Activated effector memory CD4-positive, alpha-beta T cell treated with anti-CD3 and anti-CD28 coated beads, Interleukin-2, amount 50 U/mL, for 16 hours (primary cell): ENCODE data around the gene ACOT13.
A peak's percentile ranks its signal among the peaks of the same experiment; 100 is the strongest.
"Not testable (repeated sequence)": the region's sequence is repeated elsewhere in the genome, so short reads cannot be mapped to it uniquely, and the experiment has no call there.

ENCODE experiments used
- DNase-seq: peaks from one replicate; pipeline ENCODE4 v3.0.0-alpha.2; 2020

ACOT13 gene

DNA sequence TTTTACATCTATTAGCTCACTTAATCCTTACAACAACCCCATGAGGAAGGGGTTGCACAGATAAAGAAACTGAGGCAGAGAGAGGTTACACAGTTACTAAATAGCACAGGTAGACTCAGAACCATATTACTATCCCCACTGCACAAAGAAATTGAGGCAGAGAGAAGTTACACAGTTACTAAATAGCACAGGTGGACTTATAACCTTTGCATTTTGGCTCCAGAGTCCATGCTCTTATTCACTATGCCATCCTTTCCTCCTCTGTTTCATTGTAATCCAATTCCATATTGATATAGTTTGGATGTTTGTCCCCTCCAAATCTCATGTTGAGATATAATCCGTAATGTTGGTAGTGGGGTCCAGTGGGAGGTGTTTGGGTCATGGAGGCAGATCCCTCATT, 3.7 kb upstream of the ACOT13 start:
- no peak for DNase-seq

DNA sequence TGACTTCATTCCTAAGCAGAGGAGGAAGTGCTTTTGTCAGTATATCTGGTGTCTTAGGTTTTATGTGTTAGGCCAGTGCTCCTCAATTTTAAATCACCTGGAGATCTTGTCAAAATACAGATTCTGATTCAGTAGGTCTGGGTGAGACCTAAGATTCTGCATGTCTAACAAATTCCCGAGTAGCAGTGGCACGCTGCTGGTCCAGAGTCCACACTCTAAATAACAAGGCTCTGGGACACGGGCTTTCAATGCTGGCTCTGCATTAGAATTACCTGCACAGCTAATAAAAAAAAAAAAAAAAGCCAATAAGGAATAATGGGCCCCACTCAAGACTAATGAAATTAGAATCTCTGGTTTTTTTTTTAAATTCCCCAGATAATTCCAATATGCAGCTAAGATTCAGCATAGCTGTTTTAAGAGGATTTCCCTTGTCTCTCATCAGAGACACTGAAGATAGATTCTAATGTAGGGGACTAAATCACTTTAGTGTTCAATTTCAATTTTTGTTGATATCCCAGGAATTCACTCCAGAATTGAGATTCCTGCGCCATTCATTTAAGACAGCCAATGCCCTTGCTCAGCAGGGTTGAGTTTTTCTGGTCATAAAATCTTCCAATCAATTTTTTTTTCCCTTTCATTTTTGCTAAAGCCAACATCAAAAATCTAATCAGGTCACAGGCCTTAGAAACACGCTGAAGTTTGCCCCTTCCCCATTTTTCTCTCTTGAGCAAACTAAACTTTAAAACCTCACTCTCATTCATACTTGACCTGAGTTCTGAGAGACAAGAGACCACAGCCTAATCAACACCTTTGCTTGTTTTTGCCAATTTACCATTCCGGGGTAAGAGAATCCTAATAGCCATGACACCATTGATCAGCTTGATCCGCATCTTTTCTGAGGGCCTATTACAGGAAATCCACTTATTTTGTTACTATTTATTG, 2.6 kb upstream of the ACOT13 start:
- no peak for DNase-seq

DNA sequence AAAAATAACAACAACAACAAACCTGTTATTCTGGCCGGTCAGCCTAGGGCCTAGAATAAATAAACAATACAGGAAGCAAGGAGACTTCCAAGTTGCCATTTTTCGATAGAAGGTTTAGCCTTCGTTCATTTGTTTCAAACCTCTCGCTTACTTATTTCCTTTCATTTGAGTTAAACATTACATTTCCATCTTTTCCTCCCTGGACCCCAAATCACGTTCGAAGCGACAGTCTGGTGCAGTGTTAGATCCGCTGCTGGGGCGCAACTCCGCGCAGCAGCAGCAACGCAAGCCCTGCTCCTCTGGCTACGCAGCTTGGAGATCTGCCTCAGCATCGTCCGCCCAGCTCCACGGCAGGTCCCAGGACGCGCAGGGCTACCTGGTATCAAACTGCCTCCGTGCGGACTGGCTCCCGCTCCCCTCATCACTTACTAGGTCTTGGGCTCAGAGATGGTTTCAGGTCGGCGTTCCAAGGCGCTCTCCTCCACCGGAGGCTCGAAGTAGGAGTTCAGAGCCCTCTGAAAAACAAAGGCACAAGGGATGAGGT, 708 bp upstream of the ACOT13 start:
- DNase-seq: peak; percentile 82

DNA sequence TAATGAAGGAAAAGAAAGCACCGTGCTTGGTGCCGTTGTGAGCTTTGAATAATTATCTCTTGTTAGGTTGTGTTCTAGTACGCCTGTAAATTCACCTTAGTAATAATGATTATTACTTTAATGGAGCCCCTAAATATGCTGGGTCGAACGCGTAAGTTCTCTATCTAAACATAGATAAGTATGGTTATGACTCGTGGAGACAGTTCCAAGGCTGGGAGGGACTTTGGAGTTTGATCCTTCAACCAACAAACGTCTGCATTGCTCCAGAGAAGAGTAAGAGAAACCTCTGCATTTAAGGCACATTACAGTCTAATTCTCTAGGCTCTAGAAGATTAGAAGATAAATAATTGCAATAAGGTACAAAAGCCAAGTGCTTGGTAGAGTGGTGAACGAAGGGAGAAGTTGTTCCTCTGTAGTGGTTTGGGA, 514 bp downstream of the ACOT13 start:
- no peak for DNase-seq

DNA sequence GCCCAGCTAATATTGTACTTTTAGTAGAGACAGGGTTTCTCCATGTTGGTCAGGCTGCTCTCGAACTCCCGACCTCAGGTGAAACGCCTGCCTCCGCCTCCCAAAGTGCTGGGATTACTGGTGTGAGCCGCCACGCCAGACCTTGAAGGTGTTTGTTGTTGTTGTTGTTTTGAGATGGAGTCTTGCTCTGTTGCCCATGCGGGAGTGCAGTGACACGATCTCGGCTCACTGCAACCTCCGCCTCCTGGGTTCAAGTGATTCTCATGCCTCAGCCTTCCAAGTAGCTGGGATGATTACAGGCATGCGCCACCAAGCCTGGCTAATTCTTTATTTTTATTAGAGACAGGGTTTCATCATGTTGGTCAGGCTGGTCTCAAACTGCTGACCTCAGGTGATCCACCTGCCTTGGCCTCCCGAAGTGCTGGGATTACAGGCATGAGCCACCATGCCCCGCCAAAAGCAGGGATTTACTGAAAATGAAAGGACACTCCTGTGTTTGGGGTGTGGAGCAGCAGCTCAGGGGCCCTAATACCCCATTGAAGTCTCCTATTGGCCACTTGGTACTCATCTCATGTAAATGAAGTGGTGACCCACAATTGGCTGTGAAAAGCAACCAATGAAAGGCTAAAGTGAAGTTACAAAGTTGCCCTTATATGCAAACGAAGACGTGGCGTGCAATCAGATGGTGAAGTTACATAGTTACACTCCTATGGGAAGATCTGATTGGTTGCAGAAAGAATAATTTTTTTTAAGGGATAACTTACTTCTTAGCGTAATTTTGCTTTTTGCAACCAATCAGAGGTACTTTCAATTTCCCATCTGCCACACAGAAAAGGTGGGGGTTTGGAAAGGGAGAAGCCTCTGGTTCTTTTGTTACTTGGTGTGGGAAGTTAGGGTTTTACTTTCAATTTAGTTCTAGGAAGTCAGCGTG, 1.5 kb downstream of the ACOT13 start:
- not testable (repeated sequence) for DNase-seq

DNA sequence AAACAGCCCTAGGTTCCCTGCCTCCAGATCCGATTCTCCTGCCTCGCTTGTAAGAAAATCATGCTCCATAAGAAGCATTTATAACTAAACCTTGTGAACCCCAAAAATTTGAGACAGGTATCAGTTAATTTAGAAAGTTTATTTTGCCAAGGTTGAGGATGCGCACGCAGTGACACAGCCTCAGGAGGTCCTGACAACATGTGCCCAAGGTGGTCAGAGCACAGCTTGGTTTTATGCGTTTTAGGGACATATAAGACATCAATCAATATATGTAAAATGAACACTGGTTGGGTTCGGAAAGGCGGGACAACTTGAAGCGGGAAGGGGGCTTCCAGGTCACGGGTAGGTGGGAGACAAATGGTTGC, 2.1 kb downstream of the ACOT13 start:
- DNase-seq: no peak

DNA sequence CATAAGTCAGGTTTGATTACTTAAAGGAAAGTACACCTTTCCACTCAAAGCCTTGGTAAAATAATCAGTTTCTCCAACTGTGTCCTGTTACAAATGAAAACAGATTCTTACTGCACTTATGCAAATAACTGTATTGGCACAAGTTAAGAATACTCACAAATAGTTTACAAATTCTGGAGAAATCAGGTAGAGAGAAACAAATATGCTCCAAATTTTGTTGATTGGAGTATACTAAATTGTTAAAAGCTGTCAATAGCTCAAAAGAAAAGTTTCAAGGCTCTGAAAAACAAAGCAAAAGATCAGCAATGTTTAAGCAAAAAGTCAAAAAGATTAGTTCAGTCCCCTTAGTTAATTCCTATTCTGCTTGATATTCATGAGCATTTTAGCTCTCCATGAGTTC, 3.6 kb downstream of the ACOT13 start:
- not testable (repeated sequence) for DNase-seq

DNA sequence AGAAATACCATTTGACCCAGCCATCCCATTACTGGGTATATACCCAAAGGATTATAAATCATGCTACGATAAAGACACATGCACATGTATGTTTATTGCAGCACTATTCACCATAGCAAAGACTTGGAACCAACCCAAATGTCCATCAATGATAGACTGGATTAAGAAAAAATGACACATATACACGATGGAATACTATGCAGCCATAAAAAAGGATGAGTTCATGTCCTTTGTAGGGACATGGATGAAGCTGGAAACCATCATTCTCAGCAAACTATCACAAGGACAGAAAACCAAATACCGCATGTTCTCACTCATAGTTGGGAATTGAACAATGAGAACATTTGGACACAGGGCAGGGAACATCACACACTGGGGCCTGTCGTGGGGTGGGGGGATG, 4.2 kb downstream of the ACOT13 start:
- not testable (repeated sequence) for DNase-seq

DNA sequence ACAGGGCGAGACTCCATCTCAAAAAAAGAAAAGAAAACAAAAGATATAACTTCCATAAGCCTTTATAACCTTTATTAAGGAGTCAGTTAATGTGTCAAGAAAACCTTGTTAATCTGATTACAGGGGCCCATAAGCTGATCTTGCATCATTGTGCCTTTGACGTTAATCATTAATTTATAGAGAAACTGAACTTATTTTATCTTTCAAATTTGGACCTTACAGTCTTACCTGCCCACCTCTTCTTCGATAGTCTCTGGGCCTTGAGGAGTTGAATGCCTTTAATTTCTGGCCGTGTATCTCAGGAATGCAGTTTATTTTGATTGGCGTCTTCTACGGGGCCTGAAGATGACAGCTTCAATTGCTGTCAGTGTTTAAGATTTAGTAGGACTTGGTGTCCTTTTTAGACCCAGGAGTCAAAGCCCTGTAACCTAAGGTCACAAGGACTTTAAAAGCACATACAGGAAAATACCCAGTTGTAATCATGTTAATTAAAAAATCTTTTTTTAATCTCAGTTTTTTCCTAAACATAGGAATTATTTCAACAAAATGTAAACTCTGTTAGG, 5.8 kb downstream of the ACOT13 start:
- DNase-seq: no peak

DNA sequence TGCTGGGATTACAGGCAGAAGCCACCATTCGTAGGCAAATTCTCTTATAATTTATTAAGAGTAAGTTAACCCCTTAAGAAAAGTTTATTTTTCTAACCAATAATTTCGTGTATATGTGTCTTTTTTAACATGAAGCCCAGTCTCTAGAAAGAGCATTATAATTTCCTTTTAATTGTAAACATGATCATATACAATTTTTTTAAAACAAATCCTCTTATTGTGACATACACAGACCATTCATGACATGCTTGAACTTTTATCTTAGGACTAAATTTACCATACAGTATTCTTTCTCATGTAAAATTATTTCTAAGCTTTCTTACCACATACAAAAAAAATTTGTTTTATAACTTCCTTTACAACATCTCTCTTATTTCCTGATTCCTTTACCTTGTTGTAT, 6.7 kb downstream of the ACOT13 start:
- DNase-seq: no peak

DNA sequence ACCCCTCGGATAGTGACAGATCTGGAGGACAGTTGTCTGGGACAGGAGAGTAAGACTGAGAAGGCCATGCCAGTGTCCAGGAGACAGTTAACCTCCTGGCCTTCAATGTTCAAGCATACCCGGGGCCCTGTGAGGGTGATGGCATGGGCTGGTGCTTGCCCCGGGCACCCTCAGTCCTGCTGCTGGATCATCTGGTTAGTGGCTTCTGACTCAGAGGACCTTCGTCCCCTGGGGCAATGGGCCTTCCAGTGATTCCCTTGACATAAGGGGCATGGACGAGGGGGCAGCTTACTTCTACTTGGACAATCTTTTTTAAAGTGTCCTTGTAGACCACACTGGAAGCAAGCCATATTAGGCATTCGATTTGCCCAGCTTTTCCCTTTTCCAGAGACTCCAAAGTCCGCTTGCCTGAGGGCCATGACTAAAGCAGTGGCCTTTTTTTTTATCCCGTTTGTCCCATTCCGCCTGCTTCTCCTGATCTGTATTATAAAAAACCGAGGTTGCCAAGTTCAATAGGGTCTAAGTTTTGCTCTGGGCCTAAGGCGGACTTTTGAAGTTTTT, 12.0 kb downstream of the ACOT13 start:
- DNase-seq: not testable (repeated sequence)

DNA sequence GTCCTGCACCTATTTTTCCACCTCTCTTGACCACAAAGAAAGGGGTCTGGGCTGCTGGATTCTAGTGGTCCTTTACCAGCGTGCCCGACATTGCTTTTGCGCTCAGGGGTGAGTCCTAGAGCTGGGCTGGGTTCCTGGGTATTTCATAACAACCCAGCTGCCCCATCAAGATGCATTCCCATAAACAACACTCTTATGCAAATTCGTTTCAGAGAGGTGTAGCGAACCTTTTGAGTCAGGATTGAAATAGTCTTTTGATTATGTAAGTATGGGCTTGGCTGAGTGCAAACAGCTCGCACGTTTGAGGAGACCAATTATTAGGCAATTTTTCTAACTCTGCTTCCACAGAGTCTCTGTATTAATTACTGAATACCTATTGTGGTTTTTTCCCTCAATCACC, 13.7 kb downstream of the ACOT13 start:
- DNase-seq: no peak

DNA sequence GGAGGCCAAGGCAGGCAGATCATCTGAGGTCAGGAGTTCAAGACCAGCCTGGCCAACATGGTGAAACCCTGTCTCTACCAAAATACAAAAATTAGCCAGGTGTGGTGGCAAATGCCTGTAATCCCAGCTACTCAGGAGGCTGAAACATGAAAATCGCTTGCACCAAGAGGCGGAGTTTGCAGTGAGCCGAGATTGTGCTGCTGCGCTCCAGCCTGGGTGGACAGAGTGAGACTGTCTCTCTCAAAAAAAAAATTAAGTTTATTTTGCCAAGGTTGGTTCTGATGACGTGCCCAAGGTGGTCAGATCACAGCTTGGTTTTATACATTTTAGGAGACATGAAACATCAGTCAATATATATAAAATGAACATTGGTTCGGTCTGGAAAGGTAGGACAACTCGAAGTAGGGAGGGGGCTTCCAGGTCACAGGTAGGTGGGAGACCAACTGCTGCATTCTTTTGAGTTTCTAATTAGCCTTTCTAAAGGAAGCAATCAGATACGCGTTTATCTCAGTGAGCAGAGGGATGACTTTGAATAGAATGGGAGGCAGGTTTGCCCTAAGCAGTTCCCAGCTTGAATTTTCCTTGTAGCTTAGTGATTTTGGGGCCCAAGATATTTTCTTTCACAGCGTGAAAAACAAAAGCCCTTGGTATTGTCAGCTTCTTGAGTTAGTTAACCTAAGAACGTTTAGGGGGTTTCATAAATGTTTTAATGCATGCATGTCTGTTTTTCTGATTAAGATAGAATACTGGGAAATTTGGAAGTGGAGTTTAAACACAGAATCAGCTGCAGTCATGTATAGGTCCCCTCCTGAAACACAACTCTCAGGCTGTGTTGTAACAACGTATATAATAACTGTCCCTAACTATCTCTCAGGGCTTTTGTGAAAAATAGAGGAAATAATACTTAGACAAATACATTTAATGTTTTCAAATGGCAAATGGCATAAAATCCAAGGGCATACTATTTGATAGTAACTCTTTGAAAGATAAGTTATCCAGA, 16.7 kb downstream of the ACOT13 start:
- DNase-seq: no peak

DNA sequence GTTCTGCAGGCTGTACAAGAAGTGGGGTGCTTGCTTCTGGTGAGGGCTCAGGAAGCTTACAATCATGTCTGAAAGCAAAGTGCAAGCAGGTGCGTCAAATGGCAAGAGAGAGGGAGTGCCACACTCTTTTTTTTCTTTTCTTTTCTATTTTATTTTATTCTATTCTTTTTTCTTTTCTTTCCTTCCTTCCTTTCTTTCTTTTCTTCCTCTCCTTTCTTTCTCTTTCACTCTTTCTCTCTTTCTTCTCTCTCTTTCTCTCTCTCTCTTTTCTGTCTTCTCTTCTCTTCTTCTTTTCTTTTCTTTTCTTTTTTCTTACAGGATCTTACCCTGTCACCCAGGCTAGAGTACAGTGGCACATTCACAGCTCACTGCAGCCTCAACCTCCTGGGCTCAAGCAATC, 19.5 kb downstream of the ACOT13 start:
- no peak for DNase-seq

DNA sequence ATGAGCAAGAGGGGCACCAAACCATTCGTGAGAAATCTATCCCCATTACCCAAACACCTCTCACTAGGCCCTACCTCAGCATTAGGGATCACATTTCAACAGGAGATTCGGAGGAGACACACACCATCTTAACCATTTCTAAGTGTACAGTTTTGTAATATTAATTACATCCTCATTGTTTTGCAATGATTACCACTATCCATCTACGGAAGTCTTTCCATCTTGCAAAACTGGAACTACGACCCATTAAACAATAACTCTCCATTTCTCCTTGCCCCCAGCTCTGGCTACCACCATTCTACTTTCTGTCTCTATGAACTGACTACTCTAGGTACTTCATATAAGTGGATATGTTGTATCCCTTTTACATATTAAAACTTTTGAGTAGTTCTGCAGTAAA, 20.1 kb downstream of the ACOT13 start:
- no peak for DNase-seq

DNA sequence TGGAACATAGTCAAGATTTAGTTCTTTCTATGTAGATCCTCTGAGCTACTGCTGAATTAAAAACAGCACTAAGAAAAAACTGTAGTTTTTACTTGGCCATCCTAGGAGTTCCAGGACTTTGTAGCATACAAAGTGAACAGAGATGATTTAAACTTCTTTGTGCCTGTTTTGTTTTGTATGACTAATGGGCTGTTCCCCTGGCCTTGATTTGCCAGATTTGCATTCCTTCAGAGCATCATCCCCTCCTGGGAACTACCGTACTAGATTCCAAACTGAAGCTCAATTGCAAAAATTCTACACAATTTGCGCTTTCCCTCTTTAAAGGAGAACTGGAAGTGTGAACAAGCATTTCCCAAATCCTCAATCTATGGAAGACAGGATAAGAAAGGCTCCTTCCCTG, 23.1 kb downstream of the ACOT13 start:
- DNase-seq: no peak

DNA sequence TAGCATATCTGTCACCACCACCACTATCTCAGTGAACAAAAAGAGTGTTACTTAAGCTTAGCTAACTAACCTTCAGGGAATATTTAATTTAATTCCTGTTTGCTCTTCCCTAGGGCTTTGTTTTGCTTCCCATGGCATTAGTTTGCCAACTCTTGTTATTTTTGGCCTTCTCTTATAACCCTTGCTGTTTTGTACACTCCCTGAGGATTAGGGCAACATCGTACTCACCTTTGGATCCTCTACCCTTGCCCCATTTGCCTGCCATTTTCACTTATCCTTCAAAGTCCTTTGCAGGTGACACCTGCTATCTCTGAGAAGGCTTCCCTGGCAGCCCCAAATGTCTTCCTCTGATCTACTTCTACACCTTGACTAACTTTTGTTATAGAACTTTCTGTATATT, 23.7 kb downstream of the ACOT13 start:
- DNase-seq: no peak

DNA sequence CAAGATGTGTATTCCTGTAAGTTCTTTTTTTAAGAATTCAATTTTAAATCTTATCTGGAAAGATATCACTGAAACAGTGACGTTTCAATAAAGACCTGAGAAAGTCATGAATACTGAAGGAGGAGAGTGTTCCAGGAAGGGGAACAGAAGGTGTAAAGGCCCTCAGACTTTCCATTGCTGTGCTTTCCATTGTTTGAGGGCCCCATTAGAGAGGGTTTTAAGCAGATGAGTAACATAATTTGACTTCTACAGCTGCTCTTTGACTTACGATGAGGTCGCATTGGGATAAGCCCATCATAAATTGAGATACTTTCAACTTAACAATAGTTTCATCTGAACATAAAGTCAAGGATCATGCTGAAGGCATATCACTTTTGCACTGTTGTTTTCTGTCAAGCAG, 24.7 kb downstream of the ACOT13 start:
- DNase-seq: no peak

DNA sequence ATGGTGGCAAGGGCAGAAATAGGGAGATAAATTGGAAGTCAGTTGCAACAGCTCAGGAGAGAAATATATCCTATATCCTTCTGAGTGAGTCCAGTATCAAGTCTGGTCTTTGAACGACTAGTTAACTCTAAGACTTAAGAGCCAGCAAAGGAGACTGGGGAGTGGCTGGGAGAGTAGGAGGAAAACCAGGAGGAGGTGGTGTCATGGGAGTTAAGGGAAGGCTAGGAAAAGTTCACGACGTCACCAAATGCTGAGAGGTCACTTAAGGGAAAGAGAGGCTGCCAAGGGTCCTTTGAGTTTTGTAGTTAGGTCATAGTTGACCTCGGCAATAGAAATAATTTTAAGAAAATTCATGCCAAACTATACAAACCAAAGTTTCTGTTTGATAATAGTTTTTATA, 25.1 kb downstream of the ACOT13 start:
- no peak for DNase-seq

DNA sequence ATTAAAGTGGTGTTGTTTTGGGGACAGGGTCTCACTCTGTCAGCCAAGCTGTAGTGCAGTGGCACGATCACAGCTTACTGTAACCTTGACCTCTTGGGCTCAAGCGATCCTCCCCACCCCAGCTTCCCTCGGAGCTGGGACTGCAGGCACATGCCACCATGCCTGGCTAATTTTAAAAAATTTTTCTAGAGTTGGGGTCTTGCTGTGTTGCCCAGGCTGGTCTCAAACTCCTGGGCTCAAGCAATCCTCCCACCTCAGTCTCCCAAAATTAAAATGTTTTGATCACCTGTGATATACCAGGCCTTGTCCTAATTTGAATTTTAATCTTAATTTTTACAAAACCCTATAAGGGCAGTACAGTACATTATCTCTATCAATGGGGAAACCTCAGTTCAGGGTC, 25.5 kb downstream of the ACOT13 start:
- DNase-seq: no peak

DNA sequence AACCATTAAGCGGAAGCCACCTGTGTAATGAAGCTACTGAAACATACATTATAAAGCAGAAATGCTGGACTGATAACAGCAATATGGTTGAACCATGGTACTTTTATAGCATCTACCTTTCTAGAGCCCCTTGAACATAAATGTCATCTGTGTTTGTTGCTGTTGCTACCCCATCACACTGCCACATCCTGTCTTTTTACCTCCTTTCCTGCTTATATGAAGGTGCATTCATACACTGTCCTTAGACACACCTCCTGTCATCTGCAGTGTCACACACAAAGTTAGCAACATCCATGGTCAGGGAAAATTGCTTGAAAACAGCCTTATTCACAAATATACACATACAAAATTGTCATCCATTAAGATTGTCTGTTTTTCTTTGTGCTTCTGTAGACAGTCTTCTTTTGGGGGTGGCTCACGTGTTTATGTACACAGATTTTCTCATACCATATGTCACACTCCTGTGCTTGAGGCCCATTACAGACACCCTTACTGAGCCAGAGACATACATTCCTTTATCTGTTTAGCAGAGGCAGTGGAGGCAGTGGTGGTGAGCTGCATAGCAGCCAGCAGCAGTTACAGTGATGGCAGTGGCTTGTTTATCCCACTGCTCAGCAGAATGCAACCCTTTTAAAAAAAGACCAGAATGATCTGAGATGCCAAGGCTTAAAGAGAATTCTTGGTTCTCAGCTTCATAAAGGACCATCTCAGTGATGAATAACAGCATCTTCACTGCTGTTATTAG, 26.1 kb downstream of the ACOT13 start:
- DNase-seq: no peak
